ENCODE measurements around the gene GRIK1.

GRCh38 chr21:29514652-29515247 is 425.0 kb downstream of the GRIK1 start:
- TF ChIP-seq CTCF (IDR thresholded peaks at IDR 0.05; ENCODE audit: low read depth, low read length, poor library complexity, severe bottlenecking) (no peak), EZH2phosphoT487 (IDR thresholded peaks at IDR 0.05; ENCODE audit: borderline replicate concordance, low read length) (no peak)

Measured in DOHH2 (cell line).